Gastroesophageal sphincter (tissue), 3 donors: ENCODE measurements around the gene FAM13C.
A peak's percentile ranks its signal among the peaks of the same experiment; 100 is the strongest.

Source experiments
- CTCF ChIP-seq, 4 experiments: fragments of 200-600 bp in 2 of 4; fragments of 450-650 bp in 2 of 4; sonication (generic) in 1 of 4; IDR thresholded peaks; one replicate each; pipeline ENCODE4 v1.5.1; 2017 to 2019; ENCODE audit warnings: antibody characterized with exemption in 4 of 4, mild to moderate bottlenecking in 2 of 4, moderate library complexity in 2 of 4
- EP300 ChIP-seq: sonication (generic); formaldehyde crosslinking; IDR thresholded peaks from one replicate; pipeline ENCODE4 v1.6.1; 2017; ENCODE audit warnings: antibody characterized with exemption, mild to moderate bottlenecking
- POLR2A ChIP-seq, 2 donors: fragments of 450-650 bp; IDR thresholded peaks; one replicate each; pipeline ENCODE4 v1.6.1; 2017; ENCODE audit warnings: antibody characterized with exemption in 2 of 2, mild to moderate bottlenecking in 2 of 2, moderate library complexity in 1 of 2
- POLR2AphosphoS5 ChIP-seq: sonication (generic); formaldehyde crosslinking; IDR thresholded peaks from one replicate; pipeline ENCODE4 v1.6.1; 2017; ENCODE audit warnings: antibody characterized with exemption

GRCh38 chr10:59336632-59337031 lies 25.7 kb downstream of the FAM13C start:
- TF ChIP-seq CTCF (IDR thresholded peaks at IDR 0.05) (no peak), POLR2A (IDR thresholded peaks at IDR 0.05) (no peak), EP300 (no peak), POLR2AphosphoS5 (peak; percentile 60)
